GM23338 (cell line): ENCODE results near the gene COL8A1. TPM values are rescaled to one million over a fixed set of nuclear protein-coding genes. Genes with fewer than 3 reads are reported as not detected.

ENCODE experiments used
- ATAC-seq: fragments of 200-7000 bp; cut with Tn5 transposase; 3 replicates; pipeline ENCODE4 v1.9.1; 2020
- DNase-seq: peaks from one replicate; pipeline ENCODE4 v3.0.0-alpha.2; 2015; ENCODE audit warnings: low spot score
- H2AFZ ChIP-seq: fragments of 200-600 bp; sonication (generic); 2 replicates; pipeline ENCODE4 v1.8.0; 2016; ENCODE audit warnings: antibody characterized with exemption, mild to moderate bottlenecking, moderate library complexity
- H3F3A ChIP-seq: fragments of 200-600 bp; sonication (generic); replicated peaks from 2 replicates; pipeline ENCODE4 v1.8.0; 2017; ENCODE audit warnings: antibody characterized with exemption, mixed run types, low read depth
- H3K27ac ChIP-seq: fragments of 200-600 bp; sonication (generic); 2 replicates; pipeline ENCODE4 v1.6.1; 2016; ENCODE audit warnings: low read depth
- H3K27me3 ChIP-seq: fragments of 200-600 bp; sonication (generic); 2 replicates; pipeline ENCODE4 v1.8.0; 2016; ENCODE audit warnings: mild to moderate bottlenecking, mixed run types, moderate library complexity; ENCODE audit not compliant: insufficient read depth
- H3K36me3 ChIP-seq: fragments of 200-600 bp; sonication (generic); 2 replicates; pipeline ENCODE4 v1.8.0; 2016; ENCODE audit warnings: mild to moderate bottlenecking; ENCODE audit not compliant: insufficient read depth
- H3K4me1 ChIP-seq: fragments of 200-600 bp; sonication (generic); 2 replicates; pipeline ENCODE4 v1.8.0; 2016; ENCODE audit warnings: mild to moderate bottlenecking, moderate library complexity; ENCODE audit not compliant: insufficient read depth
- H3K4me2 ChIP-seq: fragments of 200-600 bp; sonication (generic); 2 replicates; pipeline ENCODE4 v1.7.1; 2017; ENCODE audit warnings: mixed run types
- H3K4me3 ChIP-seq: fragments of 200-600 bp; sonication (generic); 2 replicates; pipeline ENCODE4 v1.6.1; 2016; ENCODE audit warnings: mixed run types
- H3K79me2 ChIP-seq: fragments of 200-600 bp; sonication (generic); replicated peaks from 2 replicates; pipeline ENCODE4 v1.8.0; 2017; ENCODE audit warnings: mild to moderate bottlenecking; ENCODE audit not compliant: insufficient read depth
- H3K9me2 ChIP-seq: fragments of 200-600 bp; sonication (generic); 2 replicates; pipeline ENCODE4 v1.8.0; 2017; ENCODE audit not compliant: insufficient read depth
- H4K20me1 ChIP-seq: fragments of 200-600 bp; sonication (generic); replicated peaks from 2 replicates; pipeline ENCODE4 v1.8.0; 2017; ENCODE audit warnings: mild to moderate bottlenecking; ENCODE audit not compliant: insufficient read depth
- H3K27ac Mint-ChIP-seq: 2 replicates; pipeline ENCODE4 v1.8.0; 2020; ENCODE audit warnings: inconsistent platforms, mild to moderate bottlenecking, moderate library complexity, mixed read lengths
- H3K27me3 Mint-ChIP-seq: 3 replicates; pipeline ENCODE4 v1.8.0; 2022; ENCODE audit warnings: low read depth, mild to moderate bottlenecking, moderate library complexity, mixed read lengths, inconsistent platforms; ENCODE audit not compliant: insufficient read depth, poor library complexity
- H3K36me3 Mint-ChIP-seq: 3 replicates; pipeline ENCODE4 v1.8.0; 2021; ENCODE audit warnings: low read depth, mild to moderate bottlenecking, inconsistent platforms, moderate library complexity, mixed read lengths
- H3K4me1 Mint-ChIP-seq: 3 replicates; pipeline ENCODE4 v1.8.0; 2020; ENCODE audit warnings: mild to moderate bottlenecking, inconsistent platforms, mixed read lengths
- H3K4me3 Mint-ChIP-seq: 3 replicates; pipeline ENCODE4 v1.8.0; 2021; ENCODE audit warnings: moderate library complexity, mild to moderate bottlenecking, inconsistent platforms, mixed read lengths
- H3K9me3 Mint-ChIP-seq: 3 replicates; pipeline ENCODE4 v1.8.0; 2020; ENCODE audit warnings: moderate library complexity, mild to moderate bottlenecking, inconsistent platforms, mixed read lengths
- CREB1 ChIP-seq: fragments of 250-450 bp; sonication (Bioruptor Pico); IDR thresholded peaks from 2 replicates; pipeline ENCODE4 v1.5.0; 2020; ENCODE audit warnings: low read depth, mild to moderate bottlenecking, moderate library complexity
- EZH2 ChIP-seq: fragments of 200-600 bp; sonication (generic); IDR thresholded peaks from one replicate; pipeline ENCODE4 v1.8.0; 2017; ENCODE audit warnings: antibody characterized with exemption, mild to moderate bottlenecking, low read depth; ENCODE audit not compliant: unreplicated experiment
- EZH2phosphoT487 ChIP-seq: fragments of 200-600 bp; sonication (generic); IDR thresholded peaks from one replicate; pipeline ENCODE4 v1.8.1; 2018; ENCODE audit warnings: antibody characterized with exemption; ENCODE audit not compliant: unreplicated experiment
- REST ChIP-seq: IDR thresholded peaks from one replicate; pipeline ENCODE4 v1.6.1; 2018; ENCODE audit warnings: antibody characterized with exemption; ENCODE audit not compliant: unreplicated experiment
- STAT1 ChIP-seq: IDR thresholded peaks from one replicate; pipeline ENCODE4 v1.6.1; 2016; ENCODE audit warnings: antibody characterized with exemption; ENCODE audit not compliant: unreplicated experiment
- ZNF114 ChIP-seq: fragments of 250-450 bp; sonication (Bioruptor Pico); IDR thresholded peaks from 2 replicates; pipeline ENCODE4 v1.5.0; 2020; ENCODE audit warnings: mild to moderate bottlenecking, moderate library complexity
- ZNF331 ChIP-seq: fragments of 250-450 bp; sonication (Bioruptor Pico); IDR thresholded peaks from 2 replicates; pipeline ENCODE4 v1.5.0; 2020; ENCODE audit warnings: low read depth, mild to moderate bottlenecking, moderate library complexity
- ZNF462 ChIP-seq: fragments of 250-450 bp; sonication (Bioruptor Pico); IDR thresholded peaks from 2 replicates; pipeline ENCODE4 v1.5.0; 2020; ENCODE audit warnings: mild to moderate bottlenecking, moderate library complexity
- polyA plus RNA-seq: library from polyadenylated mRNA; unstranded; fragments of >200 nt; fragmentation: Nextera tagmentation; extraction: Ambion mirVana; gene quantifications from 2 replicates; pipeline ENCODE4 v1.2.1, GENCODE V29; 2016
- total RNA-seq: library from RNA; depleted of rRNA; stranded (reverse); fragments of >200 nt; shearing (Covaris generic); gene quantifications from 2 replicates; pipeline ENCODE4 v1.2.3, GENCODE V29; 2014
- TF ChIP-seq, protein P1 (sequence below), 2 experiments: fragments of 200-600 bp in 1 of 2; sonication (generic) in 1 of 2; conservative IDR thresholded peaks; 2 replicates each; pipeline versions ENCODE4 v1.5.1 to v1.6.1; 2016 to 2017; ENCODE audit warnings: antibody characterized with exemption in 2 of 2, low read depth in 2 of 2, mild to moderate bottlenecking in 2 of 2, moderate library complexity in 1 of 2

COL8A1 gene
- total and polyA plus RNA-seq, 2 experiments from 2014 or later, result 0.26 to 0.97 TPM

DNA sequence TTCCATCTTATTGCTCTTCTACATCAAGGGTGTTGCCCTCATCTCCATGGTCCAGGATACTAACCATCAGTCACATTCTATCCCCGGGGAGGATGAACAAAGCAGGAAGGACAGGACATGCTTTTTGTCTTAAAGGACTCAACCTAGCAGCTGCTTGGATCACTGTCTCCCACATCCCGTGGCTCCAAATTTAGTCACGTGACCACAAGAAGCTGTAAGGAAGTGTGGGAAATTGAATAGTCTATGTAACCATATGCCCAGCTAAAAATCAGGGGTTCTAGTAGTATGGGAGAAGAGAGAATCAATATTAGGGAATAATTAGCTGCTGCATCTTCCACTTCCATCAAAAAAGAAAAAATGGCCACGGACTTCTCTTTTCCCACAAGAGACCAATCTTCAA is 161.0 kb downstream of the COL8A1 start:
- Histone ChIP-seq H3K4me1 (no peaks in the 10 kb centered on the region), H3K27me3 (no peaks in the 10 kb centered on the region), H3F3A (no peaks in the 10 kb centered on the region), H3K4me3 (no peak overlapping the region), H3K4me2 (no peak overlapping the region), H4K20me1 (no peaks in the 10 kb centered on the region), H3K27ac (no peak overlapping the region), H3K79me2 (no peaks in the 10 kb centered on the region), H3K36me3 (no peaks in the 10 kb centered on the region), H3K9me2 (peaks cover 5% of the 10 kb centered on the region; the same call in 1 of the 2 replicates), H2AFZ (no peak overlapping the region)
- DNase-seq, result no peak
- no peak overlapping the region for H3K27ac Mint-ChIP-seq
- H3K27me3 Mint-ChIP-seq, result no peaks in the 10 kb centered on the region
- no peak overlapping the region for H3K4me3 Mint-ChIP-seq
- H3K4me1 Mint-ChIP-seq, result no peaks in the 10 kb centered on the region
- H3K36me3 Mint-ChIP-seq, result peaks cover 23% of the 10 kb centered on the region
- no peak for ATAC-seq
- peaks cover 25% of the 10 kb centered on the region for H3K9me3 Mint-ChIP-seq
- TF ChIP-seq ZNF114 (CRISPR knock-in tag) (no peak), EZH2phosphoT487 (no peak), CREB1 (no peak), STAT1 (no peak), EZH2 (no peak), REST (no peak), ZNF462 (CRISPR knock-in tag) (no peak), ZNF331 (no peak)
- TF ChIP-seq, protein P1, sequence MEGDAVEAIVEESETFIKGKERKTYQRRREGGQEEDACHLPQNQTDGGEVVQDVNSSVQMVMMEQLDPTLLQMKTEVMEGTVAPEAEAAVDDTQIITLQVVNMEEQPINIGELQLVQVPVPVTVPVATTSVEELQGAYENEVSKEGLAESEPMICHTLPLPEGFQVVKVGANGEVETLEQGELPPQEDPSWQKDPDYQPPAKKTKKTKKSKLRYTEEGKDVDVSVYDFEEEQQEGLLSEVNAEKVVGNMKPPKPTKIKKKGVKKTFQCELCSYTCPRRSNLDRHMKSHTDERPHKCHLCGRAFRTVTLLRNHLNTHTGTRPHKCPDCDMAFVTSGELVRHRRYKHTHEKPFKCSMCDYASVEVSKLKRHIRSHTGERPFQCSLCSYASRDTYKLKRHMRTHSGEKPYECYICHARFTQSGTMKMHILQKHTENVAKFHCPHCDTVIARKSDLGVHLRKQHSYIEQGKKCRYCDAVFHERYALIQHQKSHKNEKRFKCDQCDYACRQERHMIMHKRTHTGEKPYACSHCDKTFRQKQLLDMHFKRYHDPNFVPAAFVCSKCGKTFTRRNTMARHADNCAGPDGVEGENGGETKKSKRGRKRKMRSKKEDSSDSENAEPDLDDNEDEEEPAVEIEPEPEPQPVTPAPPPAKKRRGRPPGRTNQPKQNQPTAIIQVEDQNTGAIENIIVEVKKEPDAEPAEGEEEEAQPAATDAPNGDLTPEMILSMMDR (conservative IDR thresholded peaks at IDR 0.05; ENCODE audit: low read depth in 2 of 2), result no peak
